RWPE2 (cell line): Measurements from ENCODE around the gene UBTF.

Experiments used
- ATAC-seq: fragments of 200-7000 bp; cut with Tn5 transposase; 3 replicates; pipeline ENCODE4 v1.9.1; 2021; ENCODE audit warnings: low read depth
- DNase-seq: peaks from one replicate; pipeline ENCODE4 v3.0.0-alpha.2; 2020; ENCODE audit warnings: low spot score
- H3K27ac ChIP-seq: fragments of 450-650 bp; 2 replicates; pipeline ENCODE4 v1.5.1; 2017; ENCODE audit warnings: mild to moderate bottlenecking; ENCODE audit not compliant: poor library complexity, severe bottlenecking
- H3K27me3 ChIP-seq: fragments of 250-450 bp; sonication (Bioruptor Pico); 2 replicates; pipeline ENCODE4 v1.5.1; 2021; ENCODE audit warnings: mild to moderate bottlenecking, moderate library complexity; ENCODE audit not compliant: insufficient read depth, poor library complexity, severe bottlenecking
- H3K36me3 ChIP-seq: fragments of 250-450 bp; sonication (Bioruptor Pico); 2 replicates; pipeline ENCODE4 v1.5.1; 2020; ENCODE audit warnings: low read depth, mild to moderate bottlenecking, moderate library complexity
- H3K4me1 ChIP-seq: fragments of 250-450 bp; sonication (Bioruptor Pico); 2 replicates; pipeline ENCODE4 v1.5.1; 2021; ENCODE audit warnings: mild to moderate bottlenecking, moderate library complexity; ENCODE audit not compliant: insufficient read depth, poor library complexity, severe bottlenecking
- H3K4me3 ChIP-seq: fragments of 250-450 bp; sonication (Bioruptor Pico); 2 replicates; pipeline ENCODE4 v1.5.1; 2021; ENCODE audit warnings: mild to moderate bottlenecking, moderate library complexity; ENCODE audit not compliant: severe bottlenecking
- H3K9me3 ChIP-seq: fragments of 250-450 bp; sonication (Bioruptor Pico); 2 replicates; pipeline ENCODE4 v1.5.1; 2021; ENCODE audit warnings: mild to moderate bottlenecking, moderate library complexity; ENCODE audit not compliant: severe bottlenecking
- TF ChIP-seq, protein P1 (sequence below): fragments of 450-650 bp; IDR thresholded peaks from one replicate; pipeline ENCODE4 v1.5.1; 2017; ENCODE audit warnings: mild to moderate bottlenecking, moderate library complexity; ENCODE audit not compliant: poor library complexity, severe bottlenecking

UBTF gene

DNA sequence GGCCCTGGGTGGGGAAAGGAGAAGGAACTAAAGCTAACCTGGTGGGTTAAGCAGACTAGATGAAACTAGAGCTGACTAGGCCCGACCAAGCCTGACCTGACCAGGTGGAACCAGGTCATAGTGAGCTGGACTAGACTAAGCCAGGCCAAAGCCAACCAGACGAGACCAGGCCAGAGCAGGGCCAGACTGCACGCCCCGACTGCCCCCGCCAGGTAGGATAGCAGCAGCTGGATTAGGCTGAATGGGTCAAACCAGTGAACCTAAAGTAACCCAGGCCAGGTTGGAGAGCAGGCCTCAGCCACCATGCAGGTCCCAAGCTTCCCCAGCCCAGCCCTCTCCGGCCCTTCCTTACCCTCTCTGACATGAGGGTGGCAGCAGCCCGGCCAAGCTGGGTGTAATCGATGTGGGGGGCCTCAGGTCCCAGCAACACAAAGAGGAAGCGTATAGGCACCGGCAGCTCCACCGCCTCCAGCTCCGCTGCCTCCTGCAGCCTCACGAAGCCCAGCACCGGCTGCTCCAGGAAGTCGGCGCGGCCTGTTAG, 39.4 kb upstream of the UBTF start:
- Histone ChIP-seq H3K27me3 (no peaks in the 10 kb centered on the region), H3K9me3 (no peaks in the 10 kb centered on the region), H3K4me1 (no peaks in the 10 kb centered on the region), H3K4me3 (no peak overlapping the region), H3K27ac (no peak overlapping the region), H3K36me3 (no peaks in the 10 kb centered on the region)
- ATAC-seq (no peak), DNase-seq (no peak)
- TF ChIP-seq, protein P1, sequence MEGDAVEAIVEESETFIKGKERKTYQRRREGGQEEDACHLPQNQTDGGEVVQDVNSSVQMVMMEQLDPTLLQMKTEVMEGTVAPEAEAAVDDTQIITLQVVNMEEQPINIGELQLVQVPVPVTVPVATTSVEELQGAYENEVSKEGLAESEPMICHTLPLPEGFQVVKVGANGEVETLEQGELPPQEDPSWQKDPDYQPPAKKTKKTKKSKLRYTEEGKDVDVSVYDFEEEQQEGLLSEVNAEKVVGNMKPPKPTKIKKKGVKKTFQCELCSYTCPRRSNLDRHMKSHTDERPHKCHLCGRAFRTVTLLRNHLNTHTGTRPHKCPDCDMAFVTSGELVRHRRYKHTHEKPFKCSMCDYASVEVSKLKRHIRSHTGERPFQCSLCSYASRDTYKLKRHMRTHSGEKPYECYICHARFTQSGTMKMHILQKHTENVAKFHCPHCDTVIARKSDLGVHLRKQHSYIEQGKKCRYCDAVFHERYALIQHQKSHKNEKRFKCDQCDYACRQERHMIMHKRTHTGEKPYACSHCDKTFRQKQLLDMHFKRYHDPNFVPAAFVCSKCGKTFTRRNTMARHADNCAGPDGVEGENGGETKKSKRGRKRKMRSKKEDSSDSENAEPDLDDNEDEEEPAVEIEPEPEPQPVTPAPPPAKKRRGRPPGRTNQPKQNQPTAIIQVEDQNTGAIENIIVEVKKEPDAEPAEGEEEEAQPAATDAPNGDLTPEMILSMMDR: no peak

DNA sequence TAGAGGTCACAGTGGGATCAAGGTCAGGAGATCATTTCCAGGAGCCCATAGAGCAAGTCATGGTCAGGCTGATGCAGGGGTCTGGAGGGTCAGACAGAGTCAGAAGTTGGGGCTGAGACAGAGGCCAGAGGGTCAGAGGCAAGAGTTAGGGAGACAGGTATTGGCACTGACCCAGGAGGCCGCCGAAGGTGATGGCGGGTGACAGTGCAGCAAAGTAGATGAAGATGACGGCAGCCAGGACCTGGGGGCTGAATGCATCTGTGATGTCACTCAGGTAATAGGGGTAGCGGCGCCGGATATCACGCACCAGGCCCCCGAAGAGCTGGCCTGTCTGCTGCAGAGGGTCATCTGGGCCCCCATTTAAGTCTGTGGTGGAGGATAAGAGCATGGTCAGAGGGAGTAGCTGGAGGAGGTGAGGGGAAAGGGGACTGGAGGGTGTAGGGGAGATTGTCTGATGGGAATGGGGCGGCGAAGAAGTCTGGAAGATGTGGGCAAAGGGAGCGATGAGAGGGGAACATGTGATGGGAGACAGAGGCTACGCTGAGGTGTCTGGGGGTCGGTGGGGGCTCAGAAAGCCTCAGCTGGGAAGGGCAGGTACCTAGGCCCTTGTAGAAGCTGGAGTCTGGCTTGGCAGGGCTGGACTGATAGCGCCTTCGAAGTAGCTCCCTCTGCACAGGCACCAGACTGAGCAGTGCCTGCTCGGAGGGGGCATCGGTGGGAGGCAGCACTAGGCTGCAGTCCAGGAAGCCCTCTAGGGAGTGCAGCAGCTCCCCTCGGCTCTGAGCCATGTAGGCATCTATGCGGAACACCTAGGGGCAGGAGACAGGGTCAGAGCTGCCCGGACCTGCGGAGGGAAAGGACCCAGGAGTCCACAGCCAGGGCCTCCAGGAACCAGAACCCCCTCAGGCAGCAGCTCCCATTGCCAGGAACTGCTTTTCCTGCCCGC, 38.6 kb upstream of the UBTF start:
- Histone ChIP-seq H3K4me3 (no peak overlapping the region), H3K4me1 (no peaks in the 10 kb centered on the region), H3K9me3 (no peaks in the 10 kb centered on the region), H3K36me3 (no peaks in the 10 kb centered on the region), H3K27me3 (no peaks in the 10 kb centered on the region), H3K27ac (no peak overlapping the region)
- ATAC-seq (no peak), DNase-seq (no peak)
- TF ChIP-seq, protein P1: no peak

DNA sequence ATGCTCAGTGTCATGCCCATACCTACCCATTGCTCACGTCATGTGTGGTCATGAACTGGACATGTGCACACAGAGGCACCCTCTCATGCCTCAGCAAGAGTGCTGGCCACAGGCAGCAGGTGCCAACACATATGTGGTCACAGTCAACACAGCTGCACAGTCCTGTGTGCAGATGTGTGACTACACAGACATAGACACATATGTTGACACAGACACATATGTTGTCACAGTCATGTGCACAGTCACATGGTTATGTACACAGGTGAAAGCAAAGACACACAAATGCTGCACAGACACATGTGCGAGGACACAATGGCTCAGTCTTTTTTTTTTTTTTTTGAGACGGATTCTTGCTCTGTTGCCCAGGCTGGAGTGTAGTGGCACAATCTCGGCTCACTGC, 37.2 kb upstream of the UBTF start:
- TF ChIP-seq, protein P1: no peak
- Histone ChIP-seq H3K4me1 (no peaks in the 10 kb centered on the region), H3K27ac (no peak overlapping the region), H3K36me3 (no peaks in the 10 kb centered on the region), H3K27me3 (no peaks in the 10 kb centered on the region), H3K4me3 (no peak overlapping the region), H3K9me3 (no peaks in the 10 kb centered on the region)
- DNase-seq (no peak), ATAC-seq (no peak)

DNA sequence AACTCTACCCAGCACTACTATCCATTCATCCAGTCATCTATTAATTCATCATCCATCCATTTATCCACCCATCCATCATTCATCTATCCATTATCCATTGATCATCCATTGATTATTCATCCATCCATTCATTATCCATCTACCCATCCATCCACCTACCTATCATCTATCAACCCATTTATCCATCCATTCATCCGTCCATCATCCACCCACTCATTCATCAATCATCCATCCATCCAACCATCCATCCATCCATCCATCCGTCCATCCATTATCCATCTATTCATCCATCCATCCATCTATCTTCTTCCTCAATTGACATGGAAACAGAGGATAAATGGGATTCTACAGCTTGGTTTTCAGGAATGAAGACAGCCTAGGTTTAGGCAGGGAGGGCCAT, 36.4 kb upstream of the UBTF start:
- Histone ChIP-seq H3K9me3 (no peaks in the 10 kb centered on the region), H3K4me3 (no peak overlapping the region), H3K27ac (no peak overlapping the region), H3K36me3 (no peaks in the 10 kb centered on the region), H3K4me1 (no peaks in the 10 kb centered on the region), H3K27me3 (no peaks in the 10 kb centered on the region)
- no peak for ATAC-seq
- TF ChIP-seq, protein P1: no peak
- DNase-seq: no peak
